ENCODE data around the gene CFL1. TPM values are rescaled to one million over a fixed set of nuclear protein-coding genes. Genes with fewer than 3 reads are reported as not detected.
A peak's percentile ranks its signal among the peaks of the same experiment; 100 is the strongest.
"Not testable (repeated sequence)": the region's sequence is repeated elsewhere in the genome, so short reads cannot be mapped to it uniquely, and the experiment has no call there.

The CFL1 gene
- total RNA-seq, 2 donors from 2014 or later, result 365 to 493 TPM

DNA sequence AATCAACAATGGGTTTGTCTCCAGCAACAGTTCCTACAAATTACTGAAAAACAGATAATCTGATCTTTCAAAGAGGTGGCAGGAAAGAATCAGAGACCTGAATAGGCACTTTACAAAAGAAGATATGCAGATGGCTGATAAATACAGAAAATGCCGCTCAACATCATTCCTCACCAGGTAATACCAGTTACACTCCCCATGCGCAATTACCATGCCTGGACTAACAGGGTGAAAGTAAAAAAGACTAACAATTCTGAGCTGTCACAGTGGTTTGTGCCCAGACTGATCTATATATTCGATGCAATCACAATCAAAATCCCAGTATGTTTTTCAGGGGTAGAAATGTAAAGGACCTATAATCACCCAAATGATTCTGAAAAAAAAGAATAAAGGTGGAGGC, 14.2 kb downstream of the CFL1 start:
- H3K9me3 ChIP-seq, result no peaks in the 10 kb centered on the region
- H3K4me1 ChIP-seq, result no peaks in the 10 kb centered on the region
- no peak for DNase-seq (ENCODE audit: low spot score)
- TF ChIP-seq, protein P1, sequence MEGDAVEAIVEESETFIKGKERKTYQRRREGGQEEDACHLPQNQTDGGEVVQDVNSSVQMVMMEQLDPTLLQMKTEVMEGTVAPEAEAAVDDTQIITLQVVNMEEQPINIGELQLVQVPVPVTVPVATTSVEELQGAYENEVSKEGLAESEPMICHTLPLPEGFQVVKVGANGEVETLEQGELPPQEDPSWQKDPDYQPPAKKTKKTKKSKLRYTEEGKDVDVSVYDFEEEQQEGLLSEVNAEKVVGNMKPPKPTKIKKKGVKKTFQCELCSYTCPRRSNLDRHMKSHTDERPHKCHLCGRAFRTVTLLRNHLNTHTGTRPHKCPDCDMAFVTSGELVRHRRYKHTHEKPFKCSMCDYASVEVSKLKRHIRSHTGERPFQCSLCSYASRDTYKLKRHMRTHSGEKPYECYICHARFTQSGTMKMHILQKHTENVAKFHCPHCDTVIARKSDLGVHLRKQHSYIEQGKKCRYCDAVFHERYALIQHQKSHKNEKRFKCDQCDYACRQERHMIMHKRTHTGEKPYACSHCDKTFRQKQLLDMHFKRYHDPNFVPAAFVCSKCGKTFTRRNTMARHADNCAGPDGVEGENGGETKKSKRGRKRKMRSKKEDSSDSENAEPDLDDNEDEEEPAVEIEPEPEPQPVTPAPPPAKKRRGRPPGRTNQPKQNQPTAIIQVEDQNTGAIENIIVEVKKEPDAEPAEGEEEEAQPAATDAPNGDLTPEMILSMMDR (IDR thresholded peaks at IDR 0.05), result no peak
- H3K27me3 ChIP-seq, result no peaks in the 10 kb centered on the region
- no peak overlapping the region for H3K27ac ChIP-seq
- H3K4me3 ChIP-seq, result no peak overlapping the region
- H3K36me3 ChIP-seq, result no peaks in the 10 kb centered on the region

DNA sequence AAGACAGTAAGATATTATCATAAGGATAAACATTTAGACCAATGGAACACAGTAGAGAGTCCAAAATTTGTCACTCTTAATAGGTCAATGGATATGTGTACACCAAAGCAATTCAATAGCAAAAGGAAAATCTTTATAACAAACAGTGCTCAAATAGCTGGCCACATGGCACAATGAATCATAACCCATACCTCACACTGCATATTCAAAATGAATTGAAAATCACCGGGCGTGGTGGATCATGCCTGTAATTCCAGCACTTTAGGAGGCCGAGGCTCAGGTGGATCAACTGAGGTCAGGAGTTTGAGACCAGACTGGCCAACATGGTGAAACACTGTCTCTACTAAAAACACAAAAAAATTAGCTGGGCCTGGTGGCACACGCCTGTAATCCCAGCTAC, 15.8 kb downstream of the CFL1 start:
- Histone ChIP-seq H3K36me3 (no peaks in the 10 kb centered on the region), H3K4me1 (no peaks in the 10 kb centered on the region), H3K4me3 (no peak overlapping the region), H3K9me3 (no peaks in the 10 kb centered on the region), H3K27ac (no peak overlapping the region), H3K27me3 (no peaks in the 10 kb centered on the region)
- DNase-seq (ENCODE audit: low spot score), result no peak
- TF ChIP-seq, protein P1 (IDR thresholded peaks at IDR 0.05), result no peak

- no peaks in the 10 kb centered on the region for H3K9me3 ChIP-seq
- H3K4me3 ChIP-seq, result peak overlapping the region; percentile 45 to 61
- no peaks in the 10 kb centered on the region for H3K27me3 ChIP-seq
- H3K27ac ChIP-seq, result no peak overlapping the region
- no peaks in the 10 kb centered on the region for H3K36me3 ChIP-seq
- TF ChIP-seq, protein P1 (IDR thresholded peaks at IDR 0.05), result no peak
- no peak for DNase-seq (ENCODE audit: low spot score)
- H3K4me1 ChIP-seq, result peaks cover 0 to 13% of the 10 kb centered on the region in 2 donors
Observed at GRCh38 chr11:65834202-65834601, 23.8 kb downstream of the CFL1 start.

GRCh38 chr11:65833297-65834030, 24.5 kb downstream of the CFL1 start, which contains the start of gene SNX32:
Gene SNX32 (plus strand): TSS chr11:65833963. CDS start chr11:65834066, 103 bp downstream.
- peaks cover 0 to 13% of the 10 kb centered on the region in 2 donors for H3K4me1 ChIP-seq
- TF ChIP-seq, protein P1 (IDR thresholded peaks at IDR 0.05), result no peak
- peak within 1 kb of the TSS; percentile 45 to 61 for H3K4me3 ChIP-seq
- no peaks in the 10 kb centered on the region for H3K36me3 ChIP-seq
- H3K9me3 ChIP-seq, result no peaks in the 10 kb centered on the region
- DNase-seq (ENCODE audit: low spot score), result peak; percentile 97
- H3K27me3 ChIP-seq, result no peaks in the 10 kb centered on the region
- H3K27ac ChIP-seq, result peak within 1 kb of the TSS in 1 of 2 donors; percentile 49

DNA sequence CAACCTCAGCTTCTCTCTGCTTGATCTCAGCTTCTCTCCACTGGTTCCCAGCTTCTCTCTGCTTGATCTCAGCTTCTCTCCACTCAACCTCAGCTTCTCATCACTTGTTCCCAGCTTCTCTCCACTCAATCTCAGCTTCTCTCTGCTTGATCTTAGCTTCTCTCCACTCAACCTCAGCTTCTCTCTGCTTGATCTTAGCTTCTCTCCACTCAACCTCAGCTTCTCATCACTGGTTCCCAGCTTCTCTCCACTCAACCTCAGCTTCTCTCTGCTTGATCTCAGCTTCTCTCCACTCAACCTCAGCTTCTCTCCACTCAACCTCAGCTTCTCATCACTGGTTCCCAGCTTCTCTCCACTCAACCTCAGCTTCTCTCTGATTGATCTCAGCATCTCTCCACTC, 25.7 kb downstream of the CFL1 start:
- not testable (repeated sequence) for H3K27me3 ChIP-seq; H3K4me3 ChIP-seq; H3K36me3 ChIP-seq; H3K9me3 ChIP-seq; H3K27ac ChIP-seq; DNase-seq (ENCODE audit: low spot score)
- peaks cover 0 to 13% of the 10 kb centered on the region in 2 donors for H3K4me1 ChIP-seq

GRCh38 chr11:65829459-65829858, 28.5 kb downstream of the CFL1 start:
- Histone ChIP-seq H3K4me1 (peaks cover 0 to 13% of the 10 kb centered on the region in 2 donors), H3K9me3 (no peaks in the 10 kb centered on the region), H3K27me3 (no peaks in the 10 kb centered on the region), H3K4me3 (no peak overlapping the region), H3K36me3 (no peaks in the 10 kb centered on the region), H3K27ac (no peak overlapping the region)
- no peak for DNase-seq (ENCODE audit: low spot score)
- TF ChIP-seq, protein P1 (IDR thresholded peaks at IDR 0.05), result no peak
